NCI-H82 (cell line): Measurements from ENCODE around the gene MARCHF4.

Experiments
- DNase-seq: peaks from one replicate; lab custom pipeline; 2025; lab: John Stamatoyannopoulos, UW

Gene MARCHF4

DNA sequence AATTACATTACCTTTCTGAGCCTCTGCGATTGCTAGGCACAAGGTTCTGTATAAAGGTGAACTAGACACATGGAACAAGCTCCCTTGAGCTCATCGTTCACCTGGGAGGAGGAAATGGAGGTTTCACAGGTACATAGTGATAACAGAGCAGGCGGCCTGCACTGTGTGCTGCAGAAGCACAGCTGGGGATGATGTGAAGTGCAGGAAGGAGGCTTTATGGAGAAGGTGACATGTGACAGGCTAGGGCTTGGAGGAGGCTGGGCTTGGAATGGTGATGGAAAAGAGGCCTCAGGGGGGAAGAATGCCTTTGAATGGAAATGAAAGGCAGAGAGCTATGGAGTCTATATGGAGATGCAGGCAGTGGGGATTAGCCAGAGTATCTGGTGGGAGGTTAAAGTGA lies 22.9 kb downstream of the MARCHF4 start:
- peak; percentile 75 for DNase-seq

DNA sequence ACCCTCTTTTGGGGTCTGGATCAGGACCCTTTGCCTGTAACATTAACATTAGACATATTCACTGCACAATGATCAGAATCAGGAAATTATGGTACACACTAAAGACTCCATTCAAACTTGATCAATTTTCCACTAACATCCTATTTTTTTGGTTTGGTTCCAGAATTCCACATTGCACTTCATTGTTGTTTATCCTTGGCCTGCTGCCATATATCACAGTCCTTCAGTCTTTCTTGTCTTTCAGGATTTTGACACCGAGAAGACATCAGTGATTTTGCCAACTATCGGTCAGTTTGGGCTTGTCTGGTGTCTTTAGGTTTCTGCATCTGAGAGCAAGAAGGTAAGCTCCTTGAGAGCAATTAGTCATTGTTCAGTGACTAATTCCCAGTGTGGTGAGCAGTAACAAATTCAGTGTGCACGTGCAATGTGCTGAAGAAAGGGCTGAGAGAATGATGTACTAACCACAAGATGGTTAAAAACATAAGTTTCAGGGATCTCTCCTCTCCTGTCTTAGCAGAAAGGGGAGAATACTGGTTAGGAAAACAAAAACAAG lies 23.5 kb downstream of the MARCHF4 start:
- peak; percentile 75 for DNase-seq

DNA sequence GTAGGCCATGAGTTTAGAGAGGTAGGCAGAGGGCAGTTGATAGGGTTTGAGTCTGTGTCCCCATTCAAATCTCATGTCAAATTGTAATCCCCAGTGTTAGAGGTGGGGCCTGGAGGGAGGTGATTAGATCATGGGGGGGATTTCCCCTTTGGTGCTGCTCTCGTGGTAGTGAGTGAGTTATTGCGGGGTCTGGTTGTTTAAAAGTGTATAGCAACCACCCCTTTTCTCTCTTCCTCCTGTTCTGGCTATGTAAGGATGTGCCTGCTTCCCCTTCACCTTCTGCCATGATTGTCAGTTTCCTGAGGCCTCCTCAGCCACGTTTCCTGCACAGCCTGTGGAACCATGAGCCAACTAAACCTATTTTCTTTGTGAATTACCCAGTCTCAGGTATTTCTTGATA lies 25.5 kb downstream of the MARCHF4 start:
- no peak for DNase-seq

DNA sequence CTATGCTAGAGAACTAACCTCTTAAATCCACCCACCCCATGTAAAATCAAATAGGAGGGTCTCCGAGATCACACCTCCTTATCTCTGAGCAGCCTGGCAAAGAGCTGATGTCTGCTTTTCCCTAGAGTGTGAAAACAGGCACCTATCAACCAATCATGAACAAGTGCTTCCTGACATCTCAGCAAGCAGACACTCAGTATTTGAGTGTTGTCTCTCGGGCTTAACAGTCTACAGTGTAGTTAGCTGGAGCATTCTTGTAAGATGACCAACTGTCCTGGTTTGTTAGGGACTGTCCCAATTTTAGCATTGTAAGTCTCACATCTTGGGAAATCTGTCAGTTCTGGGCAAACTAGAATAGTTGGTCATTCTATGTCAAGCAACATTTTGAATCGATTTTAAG lies 26.4 kb downstream of the MARCHF4 start:
- DNase-seq = no peak

DNA sequence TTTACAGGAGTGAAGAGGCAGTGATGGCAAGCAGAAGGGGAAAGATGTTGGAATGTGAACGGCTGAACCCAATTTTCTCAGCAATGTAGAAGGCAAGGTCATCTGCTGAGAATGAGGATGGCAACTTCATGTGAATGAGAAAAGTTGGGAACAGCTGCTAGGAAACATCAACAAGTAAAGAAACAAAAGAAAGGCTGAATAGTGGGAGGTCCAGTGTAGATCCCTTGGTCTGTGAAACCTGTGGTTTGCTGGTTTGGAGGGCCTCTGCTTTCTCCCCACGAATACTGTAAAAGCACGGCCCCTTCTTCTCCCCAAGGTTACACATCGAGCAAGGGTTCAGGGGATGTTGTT lies 27.4 kb downstream of the MARCHF4 start:
- no peak for DNase-seq

DNA sequence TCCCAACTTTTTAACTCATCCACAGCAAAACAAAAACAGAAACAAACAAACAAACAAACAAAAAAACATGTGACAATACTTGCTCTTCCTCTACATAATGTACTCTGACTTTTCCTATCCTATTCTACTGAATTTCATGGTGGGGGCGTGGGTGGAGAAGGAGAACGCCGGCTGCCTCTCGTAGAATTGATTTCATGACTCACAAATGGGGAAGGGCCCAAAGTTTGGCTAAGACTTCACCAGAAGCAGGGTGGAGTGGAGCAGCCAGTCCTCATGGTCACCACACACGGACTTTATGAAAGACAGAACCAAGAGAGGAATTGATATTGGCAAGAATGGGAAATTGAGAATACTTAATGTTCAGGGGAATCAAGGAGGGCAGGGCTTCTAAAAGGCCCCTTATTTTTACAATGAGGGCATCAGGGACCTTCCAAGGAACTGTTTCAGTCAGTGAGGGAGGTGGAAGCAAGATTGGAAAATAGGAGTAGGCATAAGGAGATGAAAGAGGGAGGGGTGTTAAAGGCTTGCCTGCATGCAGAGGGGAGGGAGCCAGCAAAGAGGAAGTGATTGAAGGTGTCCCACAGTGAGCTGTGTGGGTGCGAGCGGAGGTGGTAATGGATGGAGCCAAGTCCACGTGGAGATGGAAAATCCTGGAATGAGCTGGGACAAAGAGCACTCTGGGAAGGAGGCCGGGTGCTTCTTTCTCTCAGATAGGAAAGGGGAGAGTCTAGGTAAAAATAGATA lies 27.9 kb downstream of the MARCHF4 start:
- no peak for DNase-seq

DNA sequence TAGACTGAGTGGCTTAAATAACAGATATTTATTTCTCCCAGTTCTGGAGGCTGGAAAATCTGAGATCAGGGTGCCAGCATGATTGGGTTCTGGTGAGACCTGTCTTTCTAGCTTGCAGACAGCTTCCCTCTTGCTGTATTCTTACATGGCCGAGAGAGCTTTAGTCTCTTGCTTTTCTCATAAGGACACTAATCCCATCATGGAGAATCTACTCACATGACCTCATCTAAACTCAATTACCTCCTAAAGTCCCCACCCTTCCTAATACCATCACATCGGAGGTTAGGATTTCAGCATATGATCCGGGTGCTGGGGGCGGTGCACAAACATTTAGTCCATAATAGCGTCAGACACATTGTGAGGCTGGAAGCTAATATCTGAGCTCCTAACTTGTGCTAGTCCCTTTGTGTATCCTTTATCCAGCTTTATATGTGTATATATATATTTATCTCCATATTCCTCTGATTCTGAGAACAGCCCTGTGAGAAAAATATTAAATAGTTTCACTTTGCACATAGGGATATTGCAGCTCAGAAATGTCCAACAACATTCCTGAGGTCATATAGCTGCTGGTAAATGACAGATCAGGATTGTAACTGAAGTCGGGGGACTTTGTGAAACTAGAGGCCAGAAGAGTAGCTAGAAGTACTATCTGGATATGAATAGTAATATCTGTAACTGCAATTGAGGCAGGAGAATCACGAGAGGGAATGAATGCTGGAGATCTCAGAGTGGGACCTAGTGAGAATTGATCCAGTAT lies 28.9 kb downstream of the MARCHF4 start:
- peak; percentile 98 for DNase-seq

DNA sequence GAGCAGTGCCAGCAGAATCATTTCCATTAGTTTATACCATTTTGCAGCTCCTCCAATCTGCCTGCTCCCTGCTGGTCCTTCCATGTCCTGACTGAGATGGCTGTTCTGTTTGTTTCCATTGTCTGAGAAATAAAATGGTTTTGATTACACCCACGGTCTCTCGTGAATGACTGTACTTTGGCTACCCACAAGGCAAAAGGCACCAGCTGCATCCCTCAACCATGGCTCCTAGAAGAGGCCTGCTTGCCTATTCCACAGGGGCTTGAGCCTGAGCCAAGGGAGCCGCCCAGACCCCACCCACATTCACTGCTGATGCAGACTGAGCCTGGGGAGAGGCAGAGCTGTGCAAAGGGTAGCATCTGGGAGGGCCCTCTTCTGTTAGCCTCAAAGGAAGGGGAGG lies 31.2 kb downstream of the MARCHF4 start:
- DNase-seq = peak; percentile 71

DNA sequence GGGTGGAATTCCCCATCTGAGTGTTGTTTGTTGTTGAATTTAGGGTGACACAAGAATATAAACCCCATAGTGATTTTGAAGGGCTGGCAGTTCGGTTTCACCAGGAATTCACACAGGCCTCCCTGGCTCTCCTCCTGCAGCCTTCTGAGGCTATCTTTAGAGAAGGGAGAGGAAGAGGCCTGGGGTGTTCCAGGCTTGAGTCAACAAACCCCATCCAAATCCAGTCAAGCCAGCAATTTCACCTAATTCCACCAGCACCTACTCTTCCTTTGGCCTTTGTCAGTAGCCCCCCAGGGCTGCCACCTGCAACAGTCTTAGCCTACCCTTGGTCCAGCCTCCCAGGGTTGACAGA lies 32.0 kb downstream of the MARCHF4 start:
- no peak for DNase-seq

DNA sequence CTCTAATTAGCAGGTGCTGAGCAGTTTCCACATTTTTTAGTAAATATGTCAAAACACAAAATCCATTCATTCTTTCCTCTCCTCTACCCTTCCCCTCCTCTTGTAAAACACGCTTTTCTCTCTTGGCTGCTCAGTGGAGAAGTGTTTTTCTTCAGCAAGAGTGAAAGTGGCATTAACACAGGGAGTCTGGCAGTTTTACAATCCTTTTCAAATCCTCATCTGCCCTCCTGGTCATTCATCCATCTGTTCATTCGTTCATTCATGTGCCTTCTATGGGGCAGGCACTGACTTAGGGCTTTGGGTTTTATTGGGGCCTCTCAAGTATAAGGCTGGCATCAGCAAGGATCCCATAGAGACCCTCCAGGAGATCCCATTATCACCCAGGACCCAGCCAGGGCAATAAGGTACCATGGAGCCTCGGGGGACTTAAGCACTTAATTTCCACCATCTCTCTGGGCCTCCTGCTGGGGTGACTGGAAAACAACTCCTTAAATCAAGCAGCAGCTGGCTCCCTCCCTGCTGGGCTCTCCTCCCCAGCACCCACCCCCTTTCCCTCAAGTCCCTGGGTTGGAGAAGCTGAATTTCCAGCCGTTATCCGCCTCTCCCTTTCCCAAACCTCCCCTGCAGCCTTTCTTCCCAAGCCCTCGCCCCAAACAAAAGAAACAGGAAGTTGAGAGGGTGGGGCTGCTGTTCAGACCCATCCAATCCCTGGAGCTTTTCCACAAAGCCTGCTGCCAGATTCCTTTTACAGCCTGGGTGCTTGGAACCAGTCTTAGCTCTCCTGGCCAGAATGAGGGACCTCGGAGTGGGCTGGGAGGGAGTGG lies 32.6 kb downstream of the MARCHF4 start:
- peak; percentile 96 for DNase-seq

DNA sequence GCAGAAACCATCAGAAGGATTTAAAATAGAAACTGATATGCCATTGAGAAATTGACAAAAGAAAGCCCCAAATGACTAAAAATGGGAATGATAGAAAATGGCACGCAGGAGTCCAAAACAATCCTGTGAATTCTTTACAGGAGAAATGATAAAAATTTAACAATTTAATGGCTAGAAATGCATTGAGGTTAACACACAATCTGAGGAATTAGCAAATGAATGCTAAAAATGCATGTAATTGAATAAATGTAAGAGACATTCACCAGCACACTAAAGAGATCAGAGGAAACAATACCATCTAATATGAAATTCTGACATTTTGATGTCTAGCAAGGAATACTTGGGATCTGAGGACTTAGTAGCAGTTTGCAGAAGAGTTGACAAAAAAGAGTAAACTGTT lies 37.0 kb downstream of the MARCHF4 start:
- DNase-seq = no peak

DNA sequence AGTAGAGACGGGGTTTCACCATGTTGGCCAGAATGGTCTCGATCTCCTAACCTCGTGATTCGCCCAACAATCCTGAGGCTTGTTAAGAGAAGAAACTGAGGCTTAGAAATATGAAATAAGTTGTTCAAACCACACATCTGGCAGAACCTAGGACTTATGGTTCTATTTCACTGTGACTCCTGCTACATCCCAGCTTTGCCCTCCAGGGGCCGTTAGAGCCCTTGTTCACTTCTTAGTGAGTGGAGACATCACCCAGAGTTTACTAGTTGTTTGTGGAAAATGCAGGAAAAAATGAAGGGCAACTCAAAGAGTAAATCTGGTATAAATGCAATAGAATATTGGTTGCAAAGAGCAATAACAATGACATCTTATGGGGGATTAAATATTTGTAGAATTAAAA lies 43.9 kb downstream of the MARCHF4 start:
- peak; percentile 47 for DNase-seq

DNA sequence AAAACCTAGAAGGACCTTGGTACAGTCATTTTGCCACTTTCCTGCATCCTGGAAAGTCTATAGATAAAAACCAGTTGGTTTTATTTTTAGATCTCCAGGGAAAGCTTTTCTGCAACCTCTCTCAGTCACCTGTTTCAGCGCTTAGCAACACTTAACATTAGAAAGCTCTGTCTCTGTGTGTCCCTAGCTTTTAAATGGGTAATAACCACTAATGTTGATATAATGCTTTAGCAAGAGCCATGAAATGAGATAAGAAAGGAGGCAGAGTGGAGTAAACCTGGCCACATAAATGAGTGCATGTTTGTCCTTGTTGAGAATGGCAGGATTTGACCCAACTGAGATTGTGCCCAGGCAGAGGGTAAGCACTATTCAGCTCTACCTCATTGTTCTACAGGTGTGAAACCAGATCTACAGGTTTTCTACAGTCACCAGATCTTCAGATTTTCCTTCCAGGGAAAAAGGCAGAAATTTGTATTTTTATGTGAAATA lies 44.8 kb downstream of the MARCHF4 start:
- no peak for DNase-seq
